ENCODE data around the gene TRIM8.

Gene TRIM8

DNA sequence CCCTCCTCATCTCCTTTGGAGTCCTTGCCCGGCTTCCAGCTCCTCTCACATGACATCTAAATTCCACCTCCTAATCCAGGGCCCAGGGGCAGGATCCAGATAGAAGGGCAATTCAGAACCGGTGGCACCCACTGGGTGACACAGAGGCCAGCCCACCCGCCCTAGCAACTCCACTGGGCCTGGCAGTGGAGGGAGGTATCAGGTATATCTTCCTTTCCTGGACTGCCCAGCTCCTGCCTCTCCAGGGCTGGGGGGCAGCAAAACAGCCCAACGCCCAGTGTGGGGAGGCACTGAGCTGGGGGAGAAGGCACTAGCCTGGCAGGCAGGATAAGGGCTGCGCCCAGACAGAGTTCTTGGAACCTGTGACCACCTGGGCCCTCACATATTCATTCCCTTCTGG is 10.4 kb upstream of the TRIM8 start:
- no peak for DNase-seq

DNA sequence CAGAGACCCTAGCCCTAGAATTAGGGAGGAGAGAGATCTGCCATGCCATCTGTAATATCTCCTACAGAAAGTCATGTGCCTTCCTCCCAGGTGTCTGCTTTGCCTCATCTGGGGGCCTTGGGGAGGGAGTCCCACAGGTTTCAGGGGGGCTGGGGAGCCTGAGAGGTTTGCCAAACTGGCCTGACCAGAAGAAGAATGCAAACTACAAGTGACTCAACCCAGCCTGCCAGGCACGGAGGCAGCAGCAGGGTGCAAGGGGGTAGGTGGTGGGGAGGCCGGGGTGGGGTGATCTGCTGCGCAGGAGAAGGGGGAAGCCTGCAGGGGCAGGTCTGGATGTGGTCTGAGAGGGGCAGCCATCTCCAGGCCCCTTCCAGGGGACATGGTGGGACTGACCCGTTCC is 9.6 kb upstream of the TRIM8 start:
- DNase-seq, result no peak

DNA sequence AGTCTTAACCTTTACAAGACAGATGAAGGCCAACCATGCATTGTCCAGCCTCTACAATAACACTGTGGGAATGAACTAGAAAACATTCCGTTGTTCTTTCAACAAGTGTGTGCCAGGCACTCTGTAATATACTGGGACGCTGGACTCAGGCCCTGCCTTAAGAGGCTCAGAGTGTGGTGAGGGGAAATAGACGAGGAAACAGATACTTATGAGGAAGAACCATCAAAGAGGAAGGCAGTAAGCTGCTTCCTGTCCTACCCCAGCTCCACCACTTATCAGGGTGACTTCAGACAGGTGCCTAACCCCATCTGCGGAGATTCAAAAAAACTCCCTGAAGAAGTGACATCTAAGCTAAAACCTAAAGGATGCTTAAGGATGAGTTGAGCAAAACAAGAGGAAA is 8.9 kb upstream of the TRIM8 start:
- peak; percentile 52 for DNase-seq

DNA sequence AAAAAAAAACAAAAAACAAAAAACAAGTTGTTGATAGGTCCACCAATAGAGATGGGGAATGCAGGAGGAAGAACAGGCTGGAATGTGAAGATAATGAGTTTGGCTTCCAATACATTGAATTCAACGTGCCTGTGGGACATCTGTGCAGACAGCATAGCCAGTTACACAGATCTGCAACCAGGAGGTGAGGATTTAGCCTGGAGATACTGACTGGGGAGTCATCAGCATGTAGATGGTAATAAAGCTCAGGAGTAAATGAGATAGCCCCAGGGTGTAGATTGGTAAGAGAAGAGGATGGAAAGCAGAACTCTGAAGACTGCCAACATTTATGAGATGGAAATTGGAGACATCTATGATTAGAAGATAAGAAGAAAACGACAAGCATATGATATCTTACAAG is 4.7 kb upstream of the TRIM8 start:
- DNase-seq, result no peak

DNA sequence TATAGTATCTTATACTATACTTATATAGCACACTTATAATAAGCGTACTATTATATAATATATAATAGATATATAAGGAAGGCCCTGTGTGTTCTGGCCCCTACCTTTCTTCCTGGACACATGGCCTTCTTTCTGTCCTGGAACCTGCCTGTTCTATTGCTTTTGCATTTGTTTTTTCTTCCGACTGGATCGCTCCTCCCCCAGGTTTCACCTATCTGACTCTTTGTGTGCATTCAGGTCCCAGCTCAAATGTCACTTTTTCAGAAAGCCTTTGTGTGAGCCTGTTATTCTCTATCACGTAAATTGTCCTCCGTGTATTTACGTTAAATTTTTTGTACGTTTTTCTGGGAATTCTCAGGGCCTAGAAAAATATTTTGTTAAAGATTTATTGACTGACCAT is 2.9 kb upstream of the TRIM8 start:
- no peak for DNase-seq

DNA sequence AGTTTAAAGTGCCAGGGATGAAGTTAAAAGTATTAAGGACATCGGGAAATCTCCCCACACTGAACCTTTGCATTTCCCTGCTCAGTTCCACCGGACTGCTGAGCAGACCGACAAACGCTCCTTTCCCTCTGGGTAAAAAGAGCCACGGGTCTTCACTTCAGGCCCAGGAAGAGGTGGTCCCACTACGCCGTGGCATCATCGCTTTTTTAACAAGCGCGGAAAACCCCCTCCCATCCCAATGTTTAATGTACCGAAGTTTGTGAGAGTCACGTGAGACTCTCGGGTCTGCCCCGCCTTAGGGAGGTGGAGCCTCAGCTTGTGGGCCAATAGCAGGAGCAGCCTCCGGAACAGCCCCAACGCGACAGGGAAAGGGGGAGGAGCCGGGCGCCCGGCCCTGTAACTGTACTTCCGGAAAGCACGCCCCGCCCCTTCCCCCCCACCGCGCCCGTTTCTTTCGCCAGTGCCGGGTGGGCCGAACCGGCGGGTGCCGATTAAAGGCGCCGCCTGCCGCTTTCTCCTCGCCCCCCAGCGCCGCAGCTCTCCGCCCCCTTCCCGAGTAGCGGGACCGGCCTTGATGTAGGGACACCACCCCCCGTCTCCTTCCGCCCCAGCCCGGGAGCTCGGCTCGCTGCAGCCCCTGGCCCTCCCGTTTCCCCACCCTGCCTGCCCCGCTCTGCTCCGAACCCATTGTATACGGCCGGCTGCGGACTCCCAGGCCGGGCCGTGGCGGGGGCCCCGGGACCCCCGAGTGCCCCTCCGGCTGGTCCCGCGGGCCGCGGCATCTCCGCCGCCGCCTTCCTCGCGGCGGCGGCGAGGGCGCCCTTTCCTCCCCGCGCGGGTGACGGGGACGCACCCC is 2.2 kb upstream of the TRIM8 start:
- peak; percentile 96 for DNase-seq

DNA sequence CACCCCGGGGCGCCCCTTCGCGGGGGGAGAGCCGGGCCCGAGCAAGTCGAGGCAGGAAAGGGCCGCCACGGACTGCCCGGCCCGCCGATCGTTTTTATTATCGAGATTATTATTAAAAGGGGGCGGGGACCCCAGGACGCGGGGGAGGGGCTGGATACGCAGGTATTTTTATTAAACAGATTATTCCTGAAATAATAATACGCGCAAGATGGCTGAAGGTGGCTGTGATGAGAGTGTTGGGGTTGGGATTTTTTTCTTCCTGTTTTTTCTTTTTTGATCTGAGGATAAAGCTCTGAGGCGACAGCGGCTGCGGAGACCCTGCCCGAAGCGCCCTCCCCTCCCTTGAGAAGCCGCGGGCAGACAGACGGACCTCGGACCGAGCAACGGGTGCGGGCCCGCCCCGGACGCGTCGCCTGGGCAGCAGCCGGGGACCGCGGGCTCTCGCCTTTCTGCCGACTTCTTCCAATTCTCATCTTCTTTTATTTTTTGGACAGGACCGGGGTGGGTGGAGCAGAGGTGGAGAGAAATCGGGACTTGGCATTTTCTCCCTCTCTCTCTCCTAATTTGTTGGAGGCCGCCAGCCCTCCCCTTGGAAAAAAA is 1.4 kb upstream of the TRIM8 start:
- DNase-seq, result no peak

DNA sequence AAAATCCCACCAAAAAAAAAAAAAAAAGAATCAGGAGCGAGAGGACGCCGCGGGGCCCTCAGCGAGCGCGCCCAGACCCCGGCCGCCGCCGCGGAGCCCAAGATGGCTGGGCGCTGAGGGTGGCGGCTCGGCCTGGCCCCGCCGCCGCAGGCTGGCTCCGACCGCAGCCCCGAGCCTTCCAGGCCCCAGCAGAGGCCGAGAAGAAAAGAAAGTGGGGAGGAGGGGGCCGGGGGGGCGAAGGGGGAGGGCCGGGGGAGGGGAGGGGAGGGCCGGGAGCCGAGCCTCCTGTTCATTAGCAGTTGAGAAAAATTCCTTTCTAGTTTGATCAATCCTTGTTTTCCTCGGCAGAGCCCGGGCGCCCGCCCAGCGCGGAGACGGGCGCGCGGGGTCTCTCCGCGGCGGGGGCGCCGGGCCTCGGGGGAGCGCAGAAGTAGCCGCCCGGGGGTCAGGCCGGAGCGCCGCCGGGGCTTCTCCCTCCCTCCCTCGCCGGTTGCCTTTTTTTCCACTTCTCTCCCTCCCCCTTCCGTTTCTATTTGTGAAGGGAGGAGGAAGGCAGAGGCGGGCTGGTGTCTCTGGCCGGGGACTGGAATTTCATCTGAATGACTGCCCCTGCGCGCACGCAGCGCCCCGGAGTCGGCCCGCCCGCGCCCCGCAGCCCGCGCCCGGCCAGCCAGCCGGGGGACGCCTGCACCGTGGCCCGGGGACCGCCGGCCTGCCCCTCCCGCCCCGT is 778 bp upstream of the TRIM8 start:
- DNase-seq, result peak; percentile 58

DNA sequence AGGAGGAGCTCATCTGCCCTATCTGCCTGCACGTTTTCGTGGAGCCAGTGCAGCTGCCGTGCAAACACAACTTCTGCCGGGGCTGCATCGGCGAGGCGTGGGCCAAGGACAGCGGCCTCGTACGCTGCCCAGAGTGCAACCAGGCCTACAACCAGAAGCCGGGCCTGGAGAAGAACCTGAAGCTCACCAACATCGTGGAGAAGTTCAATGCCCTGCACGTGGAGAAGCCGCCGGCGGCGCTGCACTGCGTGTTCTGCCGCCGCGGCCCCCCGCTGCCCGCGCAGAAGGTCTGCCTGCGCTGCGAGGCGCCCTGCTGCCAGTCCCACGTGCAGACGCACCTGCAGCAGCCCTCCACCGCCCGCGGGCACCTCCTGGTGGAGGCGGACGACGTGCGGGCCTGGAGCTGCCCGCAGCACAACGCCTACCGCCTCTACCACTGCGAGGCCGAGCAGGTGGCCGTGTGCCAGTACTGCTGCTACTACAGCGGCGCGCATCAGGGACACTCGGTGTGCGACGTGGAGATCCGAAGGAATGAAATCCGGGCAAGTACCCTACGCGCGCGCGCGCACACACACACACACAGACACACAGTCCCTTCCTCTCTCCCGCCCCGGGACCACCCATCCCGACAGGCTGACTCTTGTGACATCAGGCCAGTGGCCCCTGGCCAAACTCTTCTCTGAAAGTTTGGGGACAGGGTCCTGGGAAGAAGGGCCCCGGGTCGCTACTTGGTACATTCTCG is 538 bp downstream of the TRIM8 start:
- DNase-seq, result peak; percentile 53

DNA sequence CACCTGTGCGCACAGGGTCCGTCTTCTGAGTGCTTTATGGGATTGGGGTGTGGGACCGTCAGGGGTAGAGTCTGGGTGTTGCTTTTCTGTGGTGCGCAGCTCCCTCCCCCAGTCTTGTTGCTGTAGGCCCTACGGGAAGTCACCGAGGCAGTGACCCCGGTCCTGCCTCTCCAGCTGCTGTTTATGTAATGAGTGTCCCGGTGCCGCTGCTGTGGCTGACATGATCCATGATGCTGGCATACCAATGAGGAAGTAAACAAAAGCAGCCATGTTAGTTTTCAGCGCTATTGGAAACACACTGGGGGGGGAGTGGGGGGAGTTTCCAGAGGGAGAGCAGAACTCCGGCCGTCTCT is 1.1 kb downstream of the TRIM8 start:
- DNase-seq, result peak; percentile 90

DNA sequence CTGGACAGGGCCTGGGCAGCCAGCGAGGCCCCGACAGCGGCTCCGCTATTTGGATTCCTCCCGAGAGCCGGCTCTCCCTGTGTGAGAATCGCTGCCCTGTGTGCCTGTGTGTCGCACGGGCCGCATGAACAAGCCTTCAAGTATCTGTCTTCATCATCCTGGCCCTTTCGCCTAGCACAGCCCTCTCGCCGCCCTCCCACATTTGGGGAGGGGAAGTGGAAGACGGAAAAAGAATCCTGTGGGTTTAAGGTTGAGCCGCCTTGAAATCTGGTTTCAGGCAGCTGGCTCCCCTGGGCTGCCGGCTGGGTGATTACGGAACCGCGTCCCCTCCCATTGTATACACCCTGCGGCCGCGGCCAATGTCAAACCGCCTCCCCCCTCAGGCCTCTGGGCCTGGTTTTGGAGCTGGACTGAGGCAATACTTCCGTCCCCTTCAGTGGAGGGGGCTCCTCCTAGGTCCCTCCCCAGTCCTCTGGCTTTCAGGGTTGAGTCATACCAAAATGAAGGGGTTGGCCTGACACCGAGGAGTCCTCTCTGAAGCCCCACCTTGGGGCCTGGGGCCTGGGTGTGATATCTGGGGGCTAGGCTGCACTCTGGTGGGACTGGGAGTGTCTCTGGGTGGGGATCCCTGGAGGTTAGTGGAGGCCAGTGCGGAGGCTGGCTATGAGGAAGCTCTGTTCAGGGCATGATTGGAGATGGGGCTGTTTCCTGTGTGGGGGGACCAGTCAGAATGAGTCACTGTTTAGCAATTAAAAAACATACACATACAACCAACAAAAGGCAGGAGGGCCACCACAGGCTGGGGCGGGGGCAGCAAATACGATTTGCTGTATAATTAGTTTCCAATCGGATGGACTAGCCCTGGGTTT is 1.7 kb downstream of the TRIM8 start:
- DNase-seq, result peak; percentile 99

DNA sequence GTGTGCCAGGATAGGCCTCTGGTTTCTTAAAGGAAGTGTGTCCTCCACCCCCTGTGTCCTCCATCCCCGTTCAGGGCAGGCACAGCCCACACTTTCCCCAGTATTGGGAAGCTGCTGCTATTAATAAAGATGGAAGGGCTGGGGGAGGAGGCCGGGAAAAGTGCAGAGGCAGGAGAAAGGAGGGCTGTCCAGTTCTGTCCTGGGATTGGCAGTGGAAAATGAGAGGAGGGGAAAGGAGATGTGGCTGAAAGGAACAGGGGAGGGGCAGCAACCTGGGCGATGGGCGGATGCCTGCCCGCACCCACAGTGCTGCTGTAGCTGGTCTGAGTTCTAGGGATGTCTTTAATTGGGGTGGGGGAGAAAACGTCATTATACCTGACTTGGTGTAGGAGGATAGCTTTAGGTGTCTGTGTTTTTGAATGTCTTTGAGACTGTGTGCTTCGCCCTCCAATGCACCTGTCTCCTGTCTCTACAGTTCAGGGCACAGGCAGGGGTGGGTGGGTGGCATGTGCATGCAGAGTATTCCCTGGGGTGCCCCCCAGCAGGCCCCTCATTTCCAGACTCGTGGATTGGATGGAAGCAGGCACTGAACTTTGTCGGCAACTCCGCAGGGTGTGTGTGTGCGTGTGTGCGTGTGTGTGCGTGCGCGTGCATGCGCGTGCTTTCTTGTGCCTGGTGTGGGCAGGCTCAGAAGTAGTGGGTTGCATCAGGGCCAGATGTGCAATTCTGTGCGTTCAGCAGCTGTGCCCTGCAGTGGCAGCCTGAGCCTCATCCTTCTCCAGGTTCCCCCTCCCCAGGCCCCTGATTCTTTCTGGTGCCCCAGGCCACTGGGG is 2.5 kb downstream of the TRIM8 start:
- peak; percentile 76 for DNase-seq

DNA sequence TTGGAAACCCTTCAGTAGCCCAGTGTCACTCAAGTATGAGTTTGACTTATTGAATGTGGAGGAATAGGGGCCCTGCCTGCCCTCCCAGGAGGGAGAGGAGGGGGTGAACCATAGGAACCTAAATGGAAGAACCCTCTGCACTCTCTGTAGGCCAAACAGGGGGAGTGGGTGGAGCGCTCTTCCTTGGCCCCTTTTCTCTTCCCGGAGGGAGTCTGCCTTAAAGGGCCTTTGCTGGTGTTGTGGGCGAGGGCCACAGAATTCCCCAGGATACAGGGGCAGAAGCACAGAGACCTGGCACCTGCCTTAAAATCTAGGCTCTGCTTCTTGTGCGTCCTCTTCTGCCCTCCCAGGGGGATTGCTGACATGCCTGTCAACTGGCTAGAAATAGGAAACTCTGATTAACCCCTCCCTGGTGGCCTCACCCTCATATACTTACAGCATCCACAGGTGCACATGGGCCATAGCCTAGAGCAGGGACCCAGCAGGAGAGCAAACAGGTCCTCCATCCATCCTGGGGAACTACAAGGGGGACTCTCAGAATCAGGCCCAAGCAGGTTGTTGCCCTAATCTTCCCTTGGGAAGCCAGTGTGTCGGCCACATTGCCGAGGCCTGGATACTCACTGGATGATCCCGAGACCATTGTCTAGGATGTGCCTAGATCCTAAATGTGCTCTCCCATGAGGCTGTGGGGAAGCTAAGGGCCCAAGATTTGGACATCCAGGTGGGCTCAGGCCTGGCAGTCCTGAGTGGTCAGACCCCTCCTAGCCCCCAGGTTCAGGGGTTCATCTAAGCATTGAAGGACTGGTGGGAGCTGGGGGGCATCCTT is 3.4 kb downstream of the TRIM8 start:
- DNase-seq, result no peak

DNA sequence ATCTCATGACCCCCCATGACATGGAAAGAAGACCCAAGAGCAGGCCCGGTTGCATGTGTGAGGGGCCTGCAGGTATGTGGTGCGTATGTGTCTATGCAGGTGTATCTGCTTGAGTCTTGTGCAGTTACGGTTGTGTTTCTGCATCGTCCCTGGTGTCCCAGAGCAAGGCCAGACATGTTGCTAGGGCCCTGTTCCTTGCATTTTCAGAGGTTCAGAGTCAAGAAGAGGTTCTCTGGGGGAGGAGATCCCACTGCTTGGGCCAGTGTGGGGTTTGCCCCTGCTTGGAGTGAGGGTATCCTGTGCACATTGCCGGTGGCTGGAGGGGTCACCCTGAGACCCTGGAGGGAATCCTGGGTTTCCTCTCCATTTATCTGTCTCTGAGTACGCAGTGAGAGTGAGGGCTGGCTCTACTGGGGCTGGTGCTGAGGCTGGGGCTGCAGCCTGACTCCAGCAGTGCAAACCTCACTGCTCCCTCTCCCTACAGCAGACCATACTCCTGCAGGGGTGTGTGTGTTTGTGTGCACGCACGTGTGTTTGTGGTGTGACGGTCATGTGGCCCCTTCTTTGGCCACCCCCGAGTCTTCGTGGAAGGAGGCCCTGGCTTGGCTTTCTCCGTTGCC is 4.1 kb downstream of the TRIM8 start:
- no peak for DNase-seq

DNA sequence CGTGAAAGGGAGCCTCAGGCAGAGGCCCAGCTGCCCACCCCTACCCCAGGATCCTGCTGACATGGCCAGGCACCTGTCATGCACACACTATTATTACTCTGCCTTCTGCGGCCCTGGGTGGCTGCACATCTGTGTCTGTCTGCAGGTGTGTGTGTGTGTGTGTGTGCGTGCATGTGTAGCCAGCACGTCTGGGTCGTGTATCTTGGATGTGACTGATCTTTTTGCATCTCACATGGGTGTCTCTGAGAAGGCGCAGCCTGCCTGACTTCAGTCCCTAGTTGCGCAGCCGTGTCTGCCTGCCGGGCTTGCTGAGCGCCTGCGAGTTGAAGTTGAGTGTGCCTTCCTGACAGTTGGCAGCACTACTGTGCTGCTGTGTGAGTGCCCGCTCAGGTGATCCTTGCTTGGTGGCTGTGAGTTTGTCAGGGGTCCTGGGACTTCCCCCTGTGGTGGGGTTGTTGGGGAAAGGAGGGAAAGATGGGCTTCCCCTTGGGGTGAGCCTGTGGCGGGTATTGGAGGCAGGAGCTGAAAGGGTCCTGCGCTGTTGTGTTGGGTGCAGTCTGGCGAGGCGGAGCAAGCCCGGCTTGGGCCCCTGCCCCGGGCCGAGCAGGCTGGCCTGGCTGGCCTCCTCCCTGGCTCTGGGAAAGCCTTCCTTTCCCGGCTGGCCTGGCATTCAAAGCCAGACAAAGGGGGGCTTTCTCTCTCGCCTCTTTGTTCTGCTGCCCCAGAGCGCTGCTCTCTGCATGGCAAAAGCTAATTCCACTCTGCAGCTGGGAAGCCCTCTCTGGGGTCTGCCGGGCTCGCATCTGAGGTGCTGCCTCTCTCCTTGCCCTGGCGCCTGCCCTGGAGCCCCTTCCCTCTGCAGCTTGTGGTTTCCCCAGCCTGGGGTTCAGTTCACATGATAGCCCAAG is 4.9 kb downstream of the TRIM8 start:
- no peak for DNase-seq

DNA sequence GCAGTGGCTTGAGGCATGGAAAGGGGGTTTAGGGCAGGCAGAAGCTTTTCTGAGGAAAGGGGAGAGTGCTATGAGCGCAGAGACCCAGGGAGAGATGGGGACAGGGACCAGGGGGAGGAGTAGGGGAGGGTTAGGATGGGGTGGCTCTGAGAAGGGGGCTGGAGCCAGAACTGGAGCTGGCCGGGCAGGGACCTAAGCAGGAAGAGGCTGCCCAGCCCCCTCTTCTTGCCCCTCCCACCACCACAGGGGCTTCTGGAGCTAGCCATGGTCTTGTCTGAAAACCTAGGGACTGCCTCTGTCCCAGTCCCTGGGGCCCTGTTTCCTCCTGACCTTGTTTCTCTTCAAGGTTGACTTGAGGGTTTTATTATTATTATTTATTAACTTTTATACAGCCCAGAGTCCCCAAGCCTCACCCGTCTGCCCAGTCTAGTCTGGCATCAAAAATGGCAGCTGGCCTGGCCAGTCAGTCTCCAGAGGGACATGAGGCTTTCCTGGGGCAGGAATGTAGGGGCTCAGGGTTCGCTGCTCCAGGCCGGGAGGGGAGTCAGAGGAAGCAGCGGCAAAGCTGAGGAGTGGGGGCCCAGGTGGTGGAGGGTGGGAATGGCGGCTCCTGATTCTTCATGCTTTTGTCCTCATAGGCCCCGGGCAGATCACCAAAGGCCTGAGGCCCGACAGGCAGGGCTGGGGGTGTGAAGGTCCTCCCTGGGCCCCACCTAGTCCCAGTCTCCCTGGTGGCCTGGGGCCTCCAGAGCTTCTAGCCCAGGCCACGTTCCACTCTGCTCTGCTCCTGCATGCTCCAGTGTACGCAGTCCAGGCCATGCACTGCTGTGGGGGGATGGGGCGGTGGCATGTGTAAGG is 5.7 kb downstream of the TRIM8 start:
- no peak for DNase-seq

DNA sequence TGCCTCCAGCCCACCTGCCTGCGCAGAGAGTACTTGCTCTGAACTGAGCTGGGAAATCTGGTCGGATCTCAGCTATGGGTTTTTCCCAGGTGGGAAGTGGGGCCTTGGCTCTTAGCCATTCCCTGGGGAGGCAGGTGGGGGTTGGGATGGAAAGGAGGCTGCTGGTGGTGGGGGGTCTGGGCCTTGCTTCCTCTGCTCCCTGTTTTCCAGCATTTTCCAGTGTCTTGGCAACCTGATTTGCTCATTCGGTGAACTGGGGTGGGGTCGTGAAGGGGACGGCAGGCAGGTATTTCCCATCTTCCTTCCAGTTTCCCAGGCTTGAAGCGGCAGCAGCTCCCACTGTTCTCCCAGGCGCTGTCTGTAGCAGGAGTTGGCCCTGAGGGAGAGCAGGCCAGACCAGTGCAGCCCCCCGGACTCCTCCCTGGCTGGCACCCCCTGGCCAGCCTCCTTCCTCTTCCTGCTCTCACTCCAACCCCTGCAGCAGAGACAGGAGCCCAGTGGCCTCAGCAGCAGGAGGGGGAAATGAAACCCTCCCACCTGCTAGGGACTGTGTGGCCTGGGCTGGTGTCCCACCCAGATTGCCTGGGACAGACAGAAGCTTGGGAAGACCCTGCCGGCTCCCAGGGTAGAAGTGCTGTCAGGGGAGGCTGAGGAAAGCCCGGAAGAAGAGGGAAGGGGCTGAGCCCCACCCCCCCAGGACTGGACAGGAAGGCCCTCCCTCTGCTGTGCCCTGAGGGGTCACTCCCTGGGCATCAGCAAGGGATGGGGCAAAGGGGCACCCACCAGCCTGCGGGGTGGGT is 6.6 kb downstream of the TRIM8 start:
- peak; percentile 41 for DNase-seq

Data from MV-4-11 (cell line).